ENCODE results near the gene RFX7.

- TF ChIP-seq CTCF (IDR thresholded peaks at IDR 0.05) (no peak), POLR2A (IDR thresholded peaks at IDR 0.05) (no peak)
Observed at GRCh38 chr15:56227780-56228179, 15.9 kb downstream of the RFX7 start.

Data from breast epithelium (tissue), 3 donors.